Mucosa of gallbladder (tissue), 1 donor: ENCODE results near the gene SMCO2. TPM values are rescaled to one million over a fixed set of nuclear protein-coding genes. Genes with fewer than 3 reads are reported as not detected.

Experiments used
- DNase-seq: peaks from one replicate; pipeline ENCODE4 v3.0.0-alpha.2; 2020; ENCODE audit warnings: low spot score
- total RNA-seq: library from RNA; stranded (reverse); gene quantifications from one replicate; pipeline ENCODE4 v1.2.1, GENCODE V29; 2021
- donor health status: DM: no; HTN: no; CAD: no.

Gene SMCO2
- total RNA-seq, 1 donor from 2014 or later, result not detected

- DNase-seq, result no peak
These were observed 104.8 kb downstream of the SMCO2 start for GRCh38 chr12:27551172-27551840.

Other genes starting within 250 kb of the SMCO2 start
- gene STK38L, start 202.4 kb upstream of the SMCO2 start, total RNA-seq, result 86.7 TPM
- 8.2 TPM for gene BMAL2, start 113.9 kb upstream of the SMCO2 start, total RNA-seq
- gene PPFIBP1, start 77.5 kb downstream of the SMCO2 start, total RNA-seq, result 46.7 TPM
- 0.95 TPM for gene REP15, start 249.7 kb downstream of the SMCO2 start, total RNA-seq